ENCODE measurements around the gene TAF11L9.
"Not testable (repeated sequence)": the region's sequence is repeated elsewhere in the genome, so short reads cannot be mapped to it uniquely, and the experiment has no call there.

TAF11L9 gene

DNA sequence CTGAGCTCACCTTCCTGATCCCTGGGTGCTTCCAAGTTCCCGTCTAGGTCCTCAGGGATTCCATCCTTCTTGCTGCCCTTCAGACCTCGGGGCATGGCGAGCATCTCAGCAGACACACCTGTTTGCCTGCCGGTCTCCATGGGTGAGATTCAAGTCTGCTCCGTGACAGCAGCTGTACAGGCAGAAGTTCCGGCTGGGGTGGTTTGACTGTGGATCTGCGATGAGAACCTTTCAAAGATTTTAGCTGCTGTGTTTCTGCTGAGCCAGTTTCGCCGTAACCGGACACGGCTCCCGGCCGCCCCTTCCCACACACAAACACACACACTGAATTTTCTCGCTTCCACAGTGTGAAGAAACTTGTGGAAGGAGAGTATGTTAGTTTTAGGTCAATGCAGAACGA, at the start of gene TAF11L9:
Gene TAF11L9 (minus strand): TSS at position 140 of the 400 bp plus-strand sequence.
- in situ Hi-C loops (cut with MboI; ENCODE audit: low sequenced_read_pairs, unreplicated experiment); DNase-seq (ENCODE audit: low spot score): not testable (repeated sequence)

GRCh38 chr5:17634160-17634559, 40.0 kb upstream of the TAF11L9 start, which contains the start of gene TAF11L14:
Gene TAF11L14 (plus strand): TSS chr5:17634460.
- no peak for DNase-seq (ENCODE audit: low spot score)
- in situ Hi-C loops (cut with MboI; ENCODE audit: low sequenced_read_pairs, unreplicated experiment) = no loop called here
- TF ChIP-seq, protein P1, sequence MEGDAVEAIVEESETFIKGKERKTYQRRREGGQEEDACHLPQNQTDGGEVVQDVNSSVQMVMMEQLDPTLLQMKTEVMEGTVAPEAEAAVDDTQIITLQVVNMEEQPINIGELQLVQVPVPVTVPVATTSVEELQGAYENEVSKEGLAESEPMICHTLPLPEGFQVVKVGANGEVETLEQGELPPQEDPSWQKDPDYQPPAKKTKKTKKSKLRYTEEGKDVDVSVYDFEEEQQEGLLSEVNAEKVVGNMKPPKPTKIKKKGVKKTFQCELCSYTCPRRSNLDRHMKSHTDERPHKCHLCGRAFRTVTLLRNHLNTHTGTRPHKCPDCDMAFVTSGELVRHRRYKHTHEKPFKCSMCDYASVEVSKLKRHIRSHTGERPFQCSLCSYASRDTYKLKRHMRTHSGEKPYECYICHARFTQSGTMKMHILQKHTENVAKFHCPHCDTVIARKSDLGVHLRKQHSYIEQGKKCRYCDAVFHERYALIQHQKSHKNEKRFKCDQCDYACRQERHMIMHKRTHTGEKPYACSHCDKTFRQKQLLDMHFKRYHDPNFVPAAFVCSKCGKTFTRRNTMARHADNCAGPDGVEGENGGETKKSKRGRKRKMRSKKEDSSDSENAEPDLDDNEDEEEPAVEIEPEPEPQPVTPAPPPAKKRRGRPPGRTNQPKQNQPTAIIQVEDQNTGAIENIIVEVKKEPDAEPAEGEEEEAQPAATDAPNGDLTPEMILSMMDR (IDR thresholded peaks at IDR 0.05; ENCODE audit: borderline replicate concordance, control extremely low read depth, extremely low read depth, insufficient read depth, missing control alignments) = no peak

GRCh38 chr5:17631788-17632187, 37.6 kb upstream of the TAF11L9 start, which contains the start of gene TAF11L13:
Gene TAF11L13 (plus strand): TSS chr5:17632088.
- in situ Hi-C loops (cut with MboI; ENCODE audit: low sequenced_read_pairs, unreplicated experiment); DNase-seq (ENCODE audit: low spot score): not testable (repeated sequence)

GRCh38 chr5:17625686-17626085, 31.5 kb upstream of the TAF11L9 start:
- in situ Hi-C loops (cut with MboI; ENCODE audit: low sequenced_read_pairs, unreplicated experiment) = no loop called here
- DNase-seq (ENCODE audit: low spot score) = no peak
- TF ChIP-seq, protein P1 (IDR thresholded peaks at IDR 0.05; ENCODE audit: borderline replicate concordance, control extremely low read depth, extremely low read depth, insufficient read depth, missing control alignments) = no peak

- peak; percentile 12 for DNase-seq (ENCODE audit: low spot score)
- TF ChIP-seq, protein P1 (IDR thresholded peaks at IDR 0.05; ENCODE audit: borderline replicate concordance, control extremely low read depth, extremely low read depth, insufficient read depth, missing control alignments) = no peak
- in situ Hi-C loops (cut with MboI; ENCODE audit: low sequenced_read_pairs, unreplicated experiment) = no loop called here
Measured at GRCh38 chr5:17620627-17621026, 26.4 kb upstream of the TAF11L9 start.

DNA sequence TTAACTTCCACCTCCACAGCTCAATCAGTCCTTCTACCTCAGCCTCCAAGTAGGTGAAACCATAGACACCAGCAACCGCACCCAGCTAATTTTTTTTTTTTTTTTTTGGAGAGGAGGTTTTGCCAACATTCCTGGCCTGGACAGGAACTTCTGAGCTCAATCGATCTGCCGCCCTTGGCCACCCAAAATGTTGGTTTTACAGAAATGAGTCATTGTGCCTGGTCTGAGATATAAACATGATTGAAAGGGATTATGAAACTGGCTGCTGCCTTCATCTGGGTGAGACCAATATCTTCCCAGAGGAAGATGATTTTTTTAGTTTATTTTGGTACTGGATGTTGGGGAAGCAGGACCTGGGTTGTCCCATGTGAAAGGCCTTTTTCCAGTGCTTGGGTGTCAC, 25.2 kb upstream of the TAF11L9 start:
- TF ChIP-seq, protein P1 (IDR thresholded peaks at IDR 0.05; ENCODE audit: borderline replicate concordance, control extremely low read depth, extremely low read depth, insufficient read depth, missing control alignments) = no peak
- DNase-seq (ENCODE audit: low spot score) = no peak
- in situ Hi-C loops (cut with MboI; ENCODE audit: low sequenced_read_pairs, unreplicated experiment) = no loop called here

- in situ Hi-C loops (cut with MboI; ENCODE audit: low sequenced_read_pairs, unreplicated experiment) = no loop called here
- TF ChIP-seq, protein P1 (IDR thresholded peaks at IDR 0.05; ENCODE audit: borderline replicate concordance, control extremely low read depth, extremely low read depth, insufficient read depth, missing control alignments) = no peak
- DNase-seq (ENCODE audit: low spot score) = no peak
Measured at GRCh38 chr5:17614872-17615605, 20.8 kb upstream of the TAF11L9 start.

DNA sequence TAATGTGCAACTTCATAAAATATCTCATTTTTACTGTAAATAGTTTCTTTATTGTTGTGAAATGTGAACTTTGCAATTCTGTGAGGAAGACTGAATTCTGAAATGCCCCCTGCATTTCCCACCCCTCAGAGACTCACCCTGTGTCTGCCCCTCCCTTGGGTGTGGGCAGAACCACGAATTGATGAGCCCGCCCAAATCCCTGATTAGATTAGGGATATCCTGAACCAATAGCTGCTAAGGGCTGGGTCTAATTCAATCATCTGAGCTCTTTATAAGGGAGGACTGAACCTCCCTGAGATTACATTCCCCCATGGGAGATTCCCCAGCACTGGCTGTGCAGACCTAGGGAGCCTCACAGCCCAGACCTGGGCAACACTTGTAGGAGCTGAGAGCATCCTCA, 15.9 kb upstream of the TAF11L9 start, which contains the start of gene TAF11L12:
Gene TAF11L12 (plus strand): TSS at position 301 of the 400 bp plus-strand sequence.
- in situ Hi-C loops (cut with MboI; ENCODE audit: low sequenced_read_pairs, unreplicated experiment); DNase-seq (ENCODE audit: low spot score): not testable (repeated sequence)

- DNase-seq (ENCODE audit: low spot score); in situ Hi-C loops (cut with MboI; ENCODE audit: low sequenced_read_pairs, unreplicated experiment): not testable (repeated sequence)
Measured at GRCh38 chr5:17607461-17607860, 13.3 kb upstream of the TAF11L9 start.

Measured in GM13976 (cell line).